ENCODE results near the gene CDC42BPB. TPM values are rescaled to one million over a fixed set of nuclear protein-coding genes. Genes with fewer than 3 reads are reported as not detected.

The CDC42BPB gene
- total RNA-seq, 1 experiment from 2014 or later = 96.9 TPM

DNA sequence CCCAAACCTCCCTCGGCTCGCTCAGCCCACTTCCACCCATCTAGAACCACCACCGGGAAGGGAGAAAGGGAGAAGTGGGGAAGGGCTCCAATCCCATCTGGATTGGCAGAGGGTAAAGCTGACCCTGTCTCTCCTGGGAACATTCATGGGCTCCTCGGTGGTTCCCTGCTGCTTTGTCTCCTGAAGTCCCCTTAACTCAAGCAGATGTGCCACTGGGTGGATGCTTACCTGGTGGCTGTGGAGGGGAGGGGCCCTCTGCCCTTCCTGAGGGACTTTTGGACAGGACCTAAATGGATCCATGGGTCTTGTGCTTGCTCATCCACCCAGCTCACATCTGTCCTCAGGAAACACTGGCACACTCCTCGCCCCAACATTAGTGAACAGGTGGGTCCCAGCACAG, 2.2 kb upstream of the CDC42BPB start:
- TF ChIP-seq, protein P1, sequence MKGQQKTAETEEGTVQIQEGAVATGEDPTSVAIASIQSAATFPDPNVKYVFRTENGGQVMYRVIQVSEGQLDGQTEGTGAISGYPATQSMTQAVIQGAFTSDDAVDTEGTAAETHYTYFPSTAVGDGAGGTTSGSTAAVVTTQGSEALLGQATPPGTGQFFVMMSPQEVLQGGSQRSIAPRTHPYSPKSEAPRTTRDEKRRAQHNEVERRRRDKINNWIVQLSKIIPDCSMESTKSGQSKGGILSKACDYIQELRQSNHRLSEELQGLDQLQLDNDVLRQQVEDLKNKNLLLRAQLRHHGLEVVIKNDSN (CRISPR knock-in tag; IDR thresholded peaks at IDR 0.05) = no peak
- TF ChIP-seq, protein P2, sequence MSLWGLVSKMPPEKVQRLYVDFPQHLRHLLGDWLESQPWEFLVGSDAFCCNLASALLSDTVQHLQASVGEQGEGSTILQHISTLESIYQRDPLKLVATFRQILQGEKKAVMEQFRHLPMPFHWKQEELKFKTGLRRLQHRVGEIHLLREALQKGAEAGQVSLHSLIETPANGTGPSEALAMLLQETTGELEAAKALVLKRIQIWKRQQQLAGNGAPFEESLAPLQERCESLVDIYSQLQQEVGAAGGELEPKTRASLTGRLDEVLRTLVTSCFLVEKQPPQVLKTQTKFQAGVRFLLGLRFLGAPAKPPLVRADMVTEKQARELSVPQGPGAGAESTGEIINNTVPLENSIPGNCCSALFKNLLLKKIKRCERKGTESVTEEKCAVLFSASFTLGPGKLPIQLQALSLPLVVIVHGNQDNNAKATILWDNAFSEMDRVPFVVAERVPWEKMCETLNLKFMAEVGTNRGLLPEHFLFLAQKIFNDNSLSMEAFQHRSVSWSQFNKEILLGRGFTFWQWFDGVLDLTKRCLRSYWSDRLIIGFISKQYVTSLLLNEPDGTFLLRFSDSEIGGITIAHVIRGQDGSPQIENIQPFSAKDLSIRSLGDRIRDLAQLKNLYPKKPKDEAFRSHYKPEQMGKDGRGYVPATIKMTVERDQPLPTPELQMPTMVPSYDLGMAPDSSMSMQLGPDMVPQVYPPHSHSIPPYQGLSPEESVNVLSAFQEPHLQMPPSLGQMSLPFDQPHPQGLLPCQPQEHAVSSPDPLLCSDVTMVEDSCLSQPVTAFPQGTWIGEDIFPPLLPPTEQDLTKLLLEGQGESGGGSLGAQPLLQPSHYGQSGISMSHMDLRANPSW (CRISPR knock-in tag; conservative IDR thresholded peaks at IDR 0.05; ENCODE audit: low read depth) = no peak
- TF ChIP-seq, protein P3, sequence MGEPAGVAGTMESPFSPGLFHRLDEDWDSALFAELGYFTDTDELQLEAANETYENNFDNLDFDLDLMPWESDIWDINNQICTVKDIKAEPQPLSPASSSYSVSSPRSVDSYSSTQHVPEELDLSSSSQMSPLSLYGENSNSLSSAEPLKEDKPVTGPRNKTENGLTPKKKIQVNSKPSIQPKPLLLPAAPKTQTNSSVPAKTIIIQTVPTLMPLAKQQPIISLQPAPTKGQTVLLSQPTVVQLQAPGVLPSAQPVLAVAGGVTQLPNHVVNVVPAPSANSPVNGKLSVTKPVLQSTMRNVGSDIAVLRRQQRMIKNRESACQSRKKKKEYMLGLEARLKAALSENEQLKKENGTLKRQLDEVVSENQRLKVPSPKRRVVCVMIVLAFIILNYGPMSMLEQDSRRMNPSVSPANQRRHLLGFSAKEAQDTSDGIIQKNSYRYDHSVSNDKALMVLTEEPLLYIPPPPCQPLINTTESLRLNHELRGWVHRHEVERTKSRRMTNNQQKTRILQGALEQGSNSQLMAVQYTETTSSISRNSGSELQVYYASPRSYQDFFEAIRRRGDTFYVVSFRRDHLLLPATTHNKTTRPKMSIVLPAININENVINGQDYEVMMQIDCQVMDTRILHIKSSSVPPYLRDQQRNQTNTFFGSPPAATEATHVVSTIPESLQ (CRISPR knock-in tag; IDR thresholded peaks at IDR 0.05) = no peak
- TF ChIP-seq, protein P4, sequence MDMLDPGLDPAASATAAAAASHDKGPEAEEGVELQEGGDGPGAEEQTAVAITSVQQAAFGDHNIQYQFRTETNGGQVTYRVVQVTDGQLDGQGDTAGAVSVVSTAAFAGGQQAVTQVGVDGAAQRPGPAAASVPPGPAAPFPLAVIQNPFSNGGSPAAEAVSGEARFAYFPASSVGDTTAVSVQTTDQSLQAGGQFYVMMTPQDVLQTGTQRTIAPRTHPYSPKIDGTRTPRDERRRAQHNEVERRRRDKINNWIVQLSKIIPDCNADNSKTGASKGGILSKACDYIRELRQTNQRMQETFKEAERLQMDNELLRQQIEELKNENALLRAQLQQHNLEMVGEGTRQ (CRISPR knock-in tag; IDR thresholded peaks at IDR 0.05) = no peak
- TF ChIP-seq ZNF317 (CRISPR knock-in tag; IDR thresholded peaks at IDR 0.05; ENCODE audit: borderline replicate concordance, low read depth) = no peak
- TF ChIP-seq ZNF263 (CRISPR knock-in tag; IDR thresholded peaks at IDR 0.05; ENCODE audit: low read depth) = no peak
- H3K4me1 Mint-ChIP-seq = peaks cover 27% of the 10 kb centered on the region
- peak overlapping the region; percentile 84; the same call in 1 of the 2 replicates for H3K4me3 Mint-ChIP-seq
- no peaks in the 10 kb centered on the region; the same call in 1 of the 2 replicates for H3K27me3 Mint-ChIP-seq (ENCODE audit: low read depth)
- ATAC-seq (no peak), DNase-seq (ENCODE audit: low spot score) (no peak)
- ChIA-PET POLR2A (no interaction called here), CTCF (interaction anchor here (3.3 kb wide), 1 partner anchor 46 kb away, joined by 17 read pairs; no protein-coding TSS in a partner anchor)
- no peak overlapping the region for H3K27ac Mint-ChIP-seq
- H3K9me3 Mint-ChIP-seq = no peaks in the 10 kb centered on the region
- H3K36me3 Mint-ChIP-seq = no peaks in the 10 kb centered on the region

DNA sequence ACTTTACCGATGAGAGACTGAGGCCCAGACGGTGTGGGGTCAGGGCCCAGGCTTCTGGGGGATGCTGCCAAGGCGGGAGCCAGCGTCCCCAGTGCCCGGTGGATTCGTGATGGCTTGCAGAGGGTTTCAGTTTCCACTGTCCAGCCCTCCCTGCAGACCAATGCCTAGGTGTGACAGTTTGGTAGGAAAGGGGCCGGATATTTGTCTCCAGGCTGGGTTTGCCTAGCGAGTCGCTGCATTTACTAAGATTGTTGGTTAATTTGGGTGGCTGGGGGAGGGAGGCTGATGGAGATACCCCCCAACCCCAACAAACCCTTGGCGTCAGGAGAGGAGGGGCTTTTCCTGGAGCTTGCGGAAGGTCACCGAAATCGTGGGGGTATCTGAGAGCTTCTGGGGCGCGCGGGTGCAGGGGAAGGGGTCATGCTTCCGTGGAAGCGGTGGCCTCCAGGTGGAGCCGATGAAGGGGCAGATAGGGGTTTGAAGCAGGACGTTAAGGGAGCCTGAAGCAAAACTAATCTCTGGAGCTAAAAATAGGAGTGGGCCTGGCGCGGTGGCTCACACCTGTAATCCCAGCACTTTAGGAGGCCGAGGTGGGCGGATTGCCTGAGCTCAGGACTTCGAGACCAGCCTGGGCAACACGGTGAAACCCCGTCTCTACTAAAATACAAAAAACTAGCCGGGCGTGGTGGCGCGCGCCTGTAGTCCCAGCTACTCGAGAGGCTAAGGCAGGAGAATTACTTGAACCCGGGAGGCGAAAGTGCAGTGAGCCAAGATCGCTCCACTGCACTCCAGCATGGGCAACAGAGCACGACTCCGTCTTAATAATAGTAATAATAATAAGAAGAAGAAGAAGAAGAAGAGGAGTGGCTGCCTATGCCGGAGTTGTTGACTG, 1.1 kb upstream of the CDC42BPB start:
- no peak for DNase-seq (ENCODE audit: low spot score)
- CTCF ChIA-PET = interaction anchor here (0.7 to 3.3 kb wide), 5 partner anchors 16 to 47 kb away, joined by 3 to 17 read pairs (median 4); no protein-coding TSS in a partner anchor

More for the DNA sequence above, 1.1 kb upstream of the CDC42BPB start:
- Mint-ChIP-seq H3K4me1 (peaks cover 27% of the 10 kb centered on the region), H3K36me3 (no peaks in the 10 kb centered on the region), H3K4me3 (peak overlapping the region; percentile 84), H3K9me3 (no peaks in the 10 kb centered on the region), H3K27me3 (ENCODE audit: low read depth) (no peaks in the 10 kb centered on the region; the same call in 1 of the 2 replicates), H3K27ac (no peak overlapping the region)
- ATAC-seq = peak; percentile 4
- TF ChIP-seq, protein P5, sequence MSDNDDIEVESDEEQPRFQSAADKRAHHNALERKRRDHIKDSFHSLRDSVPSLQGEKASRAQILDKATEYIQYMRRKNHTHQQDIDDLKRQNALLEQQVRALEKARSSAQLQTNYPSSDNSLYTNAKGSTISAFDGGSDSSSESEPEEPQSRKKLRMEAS (CRISPR knock-in tag; IDR thresholded peaks at IDR 0.05) = peak; percentile 43; the same call in 1 of the 2 replicates
- TF ChIP-seq CBFB (CRISPR knock-in tag; IDR thresholded peaks at IDR 0.05; ENCODE audit: low read depth) (0 out of 2 replicates have a peak, but pooled peaks have one; percentile 38), NFYB (CRISPR knock-in tag; conservative IDR thresholded peaks at IDR 0.05; ENCODE audit: low read depth) (no peak), ZNF121 (CRISPR knock-in tag; IDR thresholded peaks at IDR 0.05) (no peak)
- TF ChIP-seq, protein P6, sequence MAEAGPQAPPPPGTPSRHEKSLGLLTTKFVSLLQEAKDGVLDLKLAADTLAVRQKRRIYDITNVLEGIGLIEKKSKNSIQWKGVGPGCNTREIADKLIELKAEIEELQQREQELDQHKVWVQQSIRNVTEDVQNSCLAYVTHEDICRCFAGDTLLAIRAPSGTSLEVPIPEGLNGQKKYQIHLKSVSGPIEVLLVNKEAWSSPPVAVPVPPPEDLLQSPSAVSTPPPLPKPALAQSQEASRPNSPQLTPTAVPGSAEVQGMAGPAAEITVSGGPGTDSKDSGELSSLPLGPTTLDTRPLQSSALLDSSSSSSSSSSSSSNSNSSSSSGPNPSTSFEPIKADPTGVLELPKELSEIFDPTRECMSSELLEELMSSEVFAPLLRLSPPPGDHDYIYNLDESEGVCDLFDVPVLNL (CRISPR knock-in tag; IDR thresholded peaks at IDR 0.05; ENCODE audit: borderline replicate concordance, low read depth) = no peak
- TF ChIP-seq, protein P7, sequence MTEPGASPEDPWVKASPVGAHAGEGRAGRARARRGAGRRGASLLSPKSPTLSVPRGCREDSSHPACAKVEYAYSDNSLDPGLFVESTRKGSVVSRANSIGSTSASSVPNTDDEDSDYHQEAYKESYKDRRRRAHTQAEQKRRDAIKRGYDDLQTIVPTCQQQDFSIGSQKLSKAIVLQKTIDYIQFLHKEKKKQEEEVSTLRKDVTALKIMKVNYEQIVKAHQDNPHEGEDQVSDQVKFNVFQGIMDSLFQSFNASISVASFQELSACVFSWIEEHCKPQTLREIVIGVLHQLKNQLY (CRISPR knock-in tag; IDR thresholded peaks at IDR 0.05) = peak; percentile 7; the same call in 1 of the 2 replicates
- POLR2A ChIA-PET = no interaction called here

Data from WTC11 (cell line).